ENCODE measurements around the gene BMP8B. TPM values are rescaled to one million over a fixed set of nuclear protein-coding genes. Genes with fewer than 3 reads are reported as not detected.
"Not testable (repeated sequence)": the region's sequence is repeated elsewhere in the genome, so short reads cannot be mapped to it uniquely, and the experiment has no call there.

The BMP8B gene
- total RNA-seq, 2 experiments from 2014 or later: 0.67 to 0.68 TPM

DNA sequence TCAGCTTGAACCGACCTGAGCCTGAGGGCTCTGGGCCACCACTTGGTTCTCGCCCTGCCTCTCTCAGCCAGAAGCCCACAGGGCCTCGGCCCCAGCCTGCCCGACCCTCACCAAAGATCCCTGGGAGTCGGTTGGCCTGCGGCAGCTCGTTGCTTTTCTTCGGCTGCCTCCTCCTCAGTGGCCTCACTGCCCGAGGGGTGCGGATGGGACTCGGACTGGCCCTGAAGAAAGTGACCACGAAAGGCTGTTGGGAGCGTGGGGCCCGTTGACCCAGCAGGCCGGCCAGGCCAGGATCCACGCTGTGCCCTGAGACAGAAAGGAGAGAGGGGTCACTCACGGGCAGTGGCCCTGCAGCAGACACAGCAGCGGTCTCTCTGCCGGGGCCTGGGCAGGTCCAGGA, 24.2 kb downstream of the BMP8B start:
- H3K4me1 Mint-ChIP-seq; H3K36me3 Mint-ChIP-seq; POLR2A ChIA-PET; ATAC-seq (ENCODE audit: low read depth); H3K4me3 Mint-ChIP-seq; DNase-seq; H3K27me3 Mint-ChIP-seq; H3K9me3 Mint-ChIP-seq; H3K27ac Mint-ChIP-seq: not testable (repeated sequence)

DNA sequence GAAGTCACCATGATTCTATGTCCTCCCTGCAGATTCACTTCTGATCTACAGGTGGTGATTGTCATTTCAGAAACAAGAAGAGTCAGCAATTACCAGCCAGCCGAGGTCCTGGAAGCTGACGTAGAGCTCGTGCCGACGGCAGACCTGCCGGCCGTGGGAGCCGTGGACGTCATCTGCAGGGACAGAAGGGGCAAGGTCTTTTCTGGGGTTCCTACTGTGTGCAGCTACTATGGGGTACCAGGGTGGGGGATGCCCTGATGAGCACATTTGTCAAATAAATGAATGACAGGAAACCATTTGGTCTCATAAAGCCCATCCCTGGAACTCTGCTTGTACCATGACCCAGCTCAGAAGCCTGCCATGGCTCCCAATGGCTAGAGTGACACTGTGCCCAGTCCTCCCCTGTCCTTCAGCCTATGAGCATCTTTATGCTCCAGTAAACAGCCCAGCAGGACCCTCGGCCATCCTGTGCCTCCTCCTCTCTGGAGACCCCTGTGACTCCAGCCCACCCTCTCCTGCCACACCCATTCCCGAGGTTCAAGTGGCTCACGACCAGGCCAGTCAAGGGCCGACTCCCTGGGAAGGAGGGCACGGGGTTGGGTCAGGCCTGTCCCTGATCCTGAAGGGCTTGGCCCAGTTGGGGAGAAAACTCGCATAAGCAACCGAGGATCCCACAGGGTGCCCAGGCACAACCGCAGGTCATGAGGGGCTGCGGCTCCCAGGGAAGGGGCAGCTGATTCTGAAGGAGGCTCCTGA, 24.9 kb downstream of the BMP8B start:
- ATAC-seq (ENCODE audit: low read depth); POLR2A ChIA-PET; H3K9me3 Mint-ChIP-seq: not testable (repeated sequence)

DNA sequence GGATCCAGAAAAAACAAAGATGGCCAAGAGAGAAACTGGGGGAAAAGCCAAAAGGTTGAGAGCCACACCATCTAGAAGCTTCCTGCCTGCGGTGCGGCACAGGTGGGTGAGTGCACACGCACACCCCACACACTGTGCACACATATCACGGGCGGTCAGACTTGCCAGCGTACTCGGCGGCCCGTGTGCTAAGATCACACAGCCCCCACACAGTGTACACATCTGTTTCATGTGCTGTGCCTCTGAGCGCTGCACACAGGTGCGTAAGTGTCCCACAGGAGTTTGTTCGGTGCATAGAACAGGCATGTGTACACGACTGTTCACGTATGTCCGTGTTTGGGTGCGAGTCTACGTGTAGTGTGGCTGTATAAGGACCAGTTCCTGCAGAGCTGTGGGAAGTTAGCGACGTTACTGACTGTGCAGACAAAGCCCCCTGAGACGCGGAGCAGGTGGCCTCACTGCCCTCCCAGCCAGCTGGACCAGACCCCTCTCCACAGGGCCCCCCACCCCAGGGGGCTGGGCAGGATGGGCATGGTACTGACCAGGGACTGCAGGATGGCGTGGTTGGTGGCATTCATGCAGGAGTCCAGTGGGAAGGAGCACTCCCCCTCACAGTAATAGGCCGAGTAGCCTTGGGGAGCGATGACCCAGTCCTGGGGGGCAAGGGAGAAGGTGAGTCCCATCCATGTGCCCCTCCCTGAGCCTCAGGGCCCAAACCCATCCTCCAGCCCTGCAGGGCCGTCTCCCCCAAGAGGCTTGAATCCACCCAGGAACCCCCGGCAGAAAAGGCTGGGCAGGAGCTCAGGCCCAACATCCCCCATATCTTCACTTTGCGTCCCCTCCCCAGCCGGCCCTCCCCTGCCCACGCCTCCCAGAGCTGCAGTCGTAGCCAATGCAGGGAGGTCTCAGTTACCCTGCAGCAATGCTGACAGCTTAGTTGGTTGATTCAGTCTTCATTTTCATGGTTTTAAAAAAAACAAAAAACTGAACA, 25.8 kb downstream of the BMP8B start:
- POLR2A ChIA-PET: no interaction called here
- Mint-ChIP-seq H3K36me3 (peaks cover 2% of the 10 kb centered on the region), H3K4me1 (peaks cover 1% of the 10 kb centered on the region), H3K27me3 (no peaks in the 10 kb centered on the region), H3K9me3 (no peaks in the 10 kb centered on the region), H3K4me3 (no peak overlapping the region), H3K27ac (no peak overlapping the region)
- DNase-seq: no peak
- ATAC-seq (ENCODE audit: low read depth): no peak

More for the DNA sequence above, 24.9 kb downstream of the BMP8B start:
- H3K4me3 Mint-ChIP-seq, H3K27ac Mint-ChIP-seq, H3K27me3 Mint-ChIP-seq, H3K4me1 Mint-ChIP-seq, DNase-seq, H3K36me3 Mint-ChIP-seq: not testable (repeated sequence)

DNA sequence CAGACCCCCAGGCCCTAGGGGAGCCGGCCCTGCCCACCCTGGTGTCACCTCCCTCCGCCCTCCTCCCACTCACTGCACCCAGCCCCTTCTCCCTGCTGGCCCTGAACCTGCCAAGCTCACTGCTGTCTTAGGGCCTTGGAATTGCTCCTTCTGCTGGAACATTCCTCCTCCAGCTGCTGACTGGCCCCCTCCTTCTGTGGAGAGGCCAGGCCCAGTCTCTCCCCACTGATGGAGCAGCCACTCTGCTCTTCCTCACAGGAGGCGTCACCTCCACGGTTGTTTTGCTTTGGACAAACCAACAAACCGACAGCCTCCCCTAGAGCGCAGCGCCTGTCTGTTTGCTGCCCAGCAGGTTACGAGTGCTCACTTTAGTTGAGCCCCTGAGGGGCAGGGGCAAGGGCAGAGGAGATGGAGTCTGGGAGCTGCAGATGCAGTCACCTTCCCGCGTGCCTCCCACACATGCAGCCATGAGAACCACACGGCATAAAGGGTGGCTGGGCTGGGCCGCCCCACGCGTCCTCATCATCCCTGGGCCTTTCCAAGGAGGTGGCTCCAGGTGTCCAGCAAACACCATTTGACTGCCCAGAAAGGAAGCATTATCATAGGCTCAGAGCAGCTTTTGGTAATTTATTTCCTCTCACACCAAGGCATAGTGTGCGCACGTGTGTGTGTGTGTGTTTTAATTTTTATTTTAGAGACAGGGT, 27.0 kb downstream of the BMP8B start:
- no peak overlapping the region for H3K27ac Mint-ChIP-seq
- POLR2A ChIA-PET: interaction anchor here (1.1 kb wide), 1 partner anchor 9 kb away, joined by 5 read pairs; no protein-coding TSS in a partner anchor
- DNase-seq (no peak), ATAC-seq (ENCODE audit: low read depth) (no peak)
- H3K9me3 Mint-ChIP-seq: no peaks in the 10 kb centered on the region
- no peak overlapping the region for H3K4me3 Mint-ChIP-seq
- H3K36me3 Mint-ChIP-seq: peaks cover 11% of the 10 kb centered on the region
- no peaks in the 10 kb centered on the region for H3K27me3 Mint-ChIP-seq
- peaks cover 1% of the 10 kb centered on the region for H3K4me1 Mint-ChIP-seq

GRCh38 chr1:39761016-39761415, 27.6 kb downstream of the BMP8B start:
- peaks cover 1% of the 10 kb centered on the region for H3K4me1 Mint-ChIP-seq
- ATAC-seq (ENCODE audit: low read depth) (no peak), DNase-seq (no peak)
- POLR2A ChIA-PET: interaction anchor here (1.1 kb wide), 1 partner anchor 8 kb away, joined by 5 read pairs; no protein-coding TSS in a partner anchor
- H3K9me3 Mint-ChIP-seq: no peaks in the 10 kb centered on the region
- no peak overlapping the region for H3K4me3 Mint-ChIP-seq
- no peak overlapping the region for H3K27ac Mint-ChIP-seq
- H3K36me3 Mint-ChIP-seq: peaks cover 14% of the 10 kb centered on the region
- no peaks in the 10 kb centered on the region for H3K27me3 Mint-ChIP-seq

DNA sequence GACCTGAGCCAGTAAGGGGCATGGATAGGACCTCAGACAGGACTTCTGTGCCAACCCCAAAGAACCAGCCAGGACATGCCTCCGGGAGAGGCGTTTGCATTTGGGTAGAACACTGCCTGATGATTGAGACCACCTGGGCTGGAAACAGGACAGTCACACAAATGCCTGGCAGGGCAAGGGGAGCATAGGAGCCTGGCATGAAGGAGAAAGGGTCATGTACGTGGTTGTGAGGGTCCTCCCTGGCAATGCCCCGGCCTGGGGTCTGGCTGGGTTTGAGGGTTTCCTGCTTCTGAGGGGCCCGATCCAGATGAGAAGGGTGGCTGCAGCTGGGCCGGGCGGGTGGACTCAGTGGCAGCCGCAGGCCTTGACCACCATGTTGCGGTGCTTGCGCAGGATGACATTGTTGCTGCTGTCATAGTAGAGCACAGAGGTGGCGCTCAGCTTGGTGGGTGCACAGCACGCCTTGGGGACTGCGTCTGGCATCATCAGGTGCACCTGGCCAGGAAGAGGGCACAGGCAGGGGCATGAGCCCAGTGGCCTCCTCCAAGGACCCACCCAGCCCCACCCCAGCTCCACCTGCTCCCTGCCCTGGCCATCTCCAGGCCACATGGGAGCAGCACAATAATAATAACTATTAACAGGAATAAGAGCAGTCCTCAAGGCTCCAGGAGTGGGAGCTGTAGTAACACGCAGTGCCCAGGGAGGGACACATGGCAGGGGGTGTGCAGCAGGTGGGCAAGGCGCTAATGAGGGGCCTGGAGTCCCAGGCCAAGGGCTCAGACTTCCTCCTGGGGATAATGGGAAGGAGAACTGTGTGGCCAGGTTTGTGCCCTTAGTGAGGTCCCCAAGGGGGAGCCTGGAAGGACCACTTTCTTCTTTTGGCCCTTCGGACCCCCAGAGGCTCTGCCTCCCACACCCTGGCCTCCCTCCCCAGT, 28.3 kb downstream of the BMP8B start:
- no peaks in the 10 kb centered on the region for H3K9me3 Mint-ChIP-seq
- no peak overlapping the region for H3K27ac Mint-ChIP-seq
- H3K36me3 Mint-ChIP-seq: peaks cover 14% of the 10 kb centered on the region
- DNase-seq (no peak), ATAC-seq (ENCODE audit: low read depth) (no peak)
- no peaks in the 10 kb centered on the region for H3K27me3 Mint-ChIP-seq
- H3K4me3 Mint-ChIP-seq: no peak overlapping the region
- H3K4me1 Mint-ChIP-seq: peaks cover 1% of the 10 kb centered on the region
- POLR2A ChIA-PET: no interaction called here

GRCh38 chr1:39759436-39759726, 29.3 kb downstream of the BMP8B start:
- Mint-ChIP-seq H3K9me3 (no peaks in the 10 kb centered on the region), H3K4me1 (peaks cover 1% of the 10 kb centered on the region), H3K4me3 (no peak overlapping the region), H3K27me3 (no peaks in the 10 kb centered on the region), H3K36me3 (peaks cover 14% of the 10 kb centered on the region), H3K27ac (no peak overlapping the region)
- POLR2A ChIA-PET: no interaction called here
- ATAC-seq (ENCODE audit: low read depth) (no peak), DNase-seq (no peak)

DNA sequence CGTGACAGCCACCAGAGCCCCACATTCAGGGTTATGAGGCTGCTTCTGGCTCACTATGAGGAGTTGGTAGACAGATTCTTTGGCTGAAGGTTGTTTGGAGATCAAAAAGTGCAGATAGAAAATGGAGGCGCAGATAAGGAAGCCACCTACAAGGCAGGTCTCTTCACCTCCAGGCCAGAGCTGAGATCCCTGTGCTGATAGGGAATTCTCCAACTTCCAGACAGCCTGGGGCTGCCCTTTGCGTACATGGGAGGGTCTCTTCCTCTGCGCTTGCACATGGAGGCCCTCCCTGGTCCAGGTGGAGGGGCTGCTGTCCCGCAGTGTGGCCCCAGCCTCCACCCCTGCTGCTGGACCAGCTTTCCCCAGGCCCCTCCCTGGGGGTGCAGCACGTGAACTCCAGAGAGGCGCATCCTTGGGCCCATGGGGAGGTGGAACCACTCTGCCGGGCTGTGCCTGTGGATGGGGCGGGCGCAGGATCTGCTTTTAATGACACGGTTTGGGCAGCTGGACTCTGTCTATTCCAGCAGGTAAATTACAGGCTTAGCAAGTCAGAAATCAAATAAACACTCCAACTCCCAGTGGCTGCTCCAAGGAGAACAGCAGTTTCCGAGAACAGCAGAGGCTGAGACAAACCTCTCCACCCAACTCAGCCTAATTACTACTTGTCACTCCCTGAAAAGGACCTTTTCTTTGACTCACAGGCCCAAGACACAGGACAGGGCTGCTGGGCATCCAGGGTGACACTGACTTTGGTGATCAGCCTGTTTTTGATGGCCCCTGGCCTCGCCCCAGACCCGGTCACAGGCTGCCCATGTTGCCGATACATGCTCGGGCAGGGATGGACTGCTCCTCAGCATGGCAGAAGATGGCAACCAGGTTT, 29.9 kb downstream of the BMP8B start:
- Mint-ChIP-seq H3K9me3 (no peaks in the 10 kb centered on the region), H3K27ac (no peak overlapping the region), H3K4me1 (peaks cover 1% of the 10 kb centered on the region), H3K4me3 (no peak overlapping the region), H3K36me3 (peaks cover 14% of the 10 kb centered on the region), H3K27me3 (no peaks in the 10 kb centered on the region)
- DNase-seq: no peak
- ATAC-seq (ENCODE audit: low read depth): no peak
- POLR2A ChIA-PET: no interaction called here

- Mint-ChIP-seq H3K9me3 (no peaks in the 10 kb centered on the region), H3K27me3 (no peaks in the 10 kb centered on the region), H3K4me3 (no peak overlapping the region), H3K4me1 (peaks cover 1% of the 10 kb centered on the region), H3K36me3 (peaks cover 17% of the 10 kb centered on the region), H3K27ac (no peak overlapping the region)
- ATAC-seq (ENCODE audit: low read depth): no peak
- POLR2A ChIA-PET: no interaction called here
- DNase-seq: no peak
Observed at GRCh38 chr1:39757501-39757900, 31.2 kb downstream of the BMP8B start.

DNA sequence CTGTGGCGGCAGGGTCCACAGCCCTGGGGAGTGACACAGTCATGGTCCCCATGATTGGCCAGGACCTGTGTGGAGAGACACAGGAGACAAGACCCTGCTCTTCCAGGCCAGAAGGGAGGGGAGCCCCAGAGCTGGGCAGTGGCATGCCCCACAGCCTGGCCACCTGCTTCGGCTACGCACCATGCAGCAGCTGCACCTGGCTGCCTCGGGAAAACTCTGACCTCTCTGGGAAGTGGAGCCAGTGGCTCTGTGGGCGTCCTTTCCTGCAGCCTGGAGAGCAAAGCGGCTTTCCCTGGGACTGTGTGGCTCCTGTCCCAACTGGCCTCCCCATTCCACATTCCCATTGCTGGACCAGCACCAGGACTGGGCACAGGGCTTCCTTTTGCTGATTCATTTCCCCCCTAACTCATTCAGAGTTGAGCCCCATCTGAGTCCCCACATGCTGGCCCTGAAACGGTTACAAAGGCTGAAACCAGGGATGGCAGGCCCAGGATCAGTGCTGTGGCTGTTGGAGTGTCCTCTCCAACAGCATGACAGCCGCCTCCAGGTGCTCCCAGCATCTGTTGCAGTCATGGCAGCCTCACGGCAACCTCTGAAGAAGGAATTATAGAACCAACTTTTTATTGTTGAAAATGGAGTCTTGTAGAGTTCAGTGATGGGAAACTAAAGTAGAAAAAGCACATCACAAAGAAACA, 32.6 kb downstream of the BMP8B start:
- H3K36me3 Mint-ChIP-seq: peaks cover 19% of the 10 kb centered on the region
- no peak for DNase-seq
- H3K4me1 Mint-ChIP-seq: no peaks in the 10 kb centered on the region
- no peak for ATAC-seq (ENCODE audit: low read depth)
- H3K27ac Mint-ChIP-seq: no peak overlapping the region
- H3K27me3 Mint-ChIP-seq: no peaks in the 10 kb centered on the region
- POLR2A ChIA-PET: no interaction called here
- no peak overlapping the region for H3K4me3 Mint-ChIP-seq
- no peaks in the 10 kb centered on the region for H3K9me3 Mint-ChIP-seq

DNA sequence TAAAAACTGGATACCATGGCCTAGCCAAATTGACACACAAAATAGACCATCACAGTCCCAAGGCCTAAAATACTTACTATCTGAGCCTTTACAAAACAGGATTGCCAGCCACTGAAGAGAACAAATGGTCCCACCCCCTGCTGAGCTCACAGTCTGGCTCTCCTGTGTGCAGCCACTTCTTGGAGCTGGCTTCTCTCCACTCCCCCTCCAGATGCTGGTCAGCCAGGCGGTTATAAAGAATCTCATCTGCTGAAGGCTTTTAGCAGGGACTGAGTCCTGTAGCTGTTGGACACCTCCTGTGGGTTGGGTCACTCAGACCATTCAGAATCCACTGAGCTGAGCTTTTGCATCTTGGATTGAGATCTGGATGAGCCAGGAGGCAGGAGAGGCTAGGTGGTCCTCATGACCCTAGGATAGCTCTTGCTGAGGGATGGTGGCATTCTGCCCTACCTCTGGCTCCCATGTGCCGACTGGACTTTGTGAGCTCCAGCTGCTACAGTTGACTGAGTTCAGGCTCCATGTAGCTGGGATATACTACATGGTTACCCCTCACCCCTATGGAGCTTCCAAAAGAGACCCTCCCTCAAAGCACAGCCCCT, 33.7 kb downstream of the BMP8B start:
- POLR2A ChIA-PET: no interaction called here
- no peak for ATAC-seq (ENCODE audit: low read depth)
- H3K9me3 Mint-ChIP-seq: no peaks in the 10 kb centered on the region
- H3K36me3 Mint-ChIP-seq: peaks cover 22% of the 10 kb centered on the region
- H3K4me3 Mint-ChIP-seq: no peak overlapping the region
- DNase-seq: no peak
- H3K4me1 Mint-ChIP-seq: no peaks in the 10 kb centered on the region
- no peaks in the 10 kb centered on the region for H3K27me3 Mint-ChIP-seq
- no peak overlapping the region for H3K27ac Mint-ChIP-seq
